Stimulated activated CD8-positive, alpha-beta memory T cell treated with anti-CD3 and anti-CD28 coated beads, Interleukin-7, amount 100 ng/mL, for 1 hour (primary cell): Measurements from ENCODE around the gene NRXN3.
"Not testable (repeated sequence)": the region's sequence is repeated elsewhere in the genome, so short reads cannot be mapped to it uniquely, and the experiment has no call there.

Experiments used
- DNase-seq, 2 donors: peaks; one replicate each; pipeline ENCODE4 v3.0.0-alpha.2; 2020; ENCODE audit warnings: low read depth in 2 of 2

Gene NRXN3

GRCh38 chr14:78997811-78998210 lies 827.6 kb downstream of the NRXN3 start:
- DNase-seq = no peak

- no peak for DNase-seq
Measured at GRCh38 chr14:79009286-79009685, 839.1 kb downstream of the NRXN3 start.

- DNase-seq = no peak
Measured at GRCh38 chr14:79011091-79011919, 841.1 kb downstream of the NRXN3 start.

GRCh38 chr14:79011920-79012204 lies 841.7 kb downstream of the NRXN3 start:
- no peak for DNase-seq

GRCh38 chr14:79016828-79017505 lies 846.8 kb downstream of the NRXN3 start:
- no peak for DNase-seq

- no peak for DNase-seq
Measured at GRCh38 chr14:79017561-79017960, 847.4 kb downstream of the NRXN3 start.

- no peak for DNase-seq
Measured at GRCh38 chr14:79018836-79019235, 848.7 kb downstream of the NRXN3 start.

- not testable (repeated sequence) for DNase-seq
Measured at GRCh38 chr14:79019898-79020297, 849.7 kb downstream of the NRXN3 start.

- DNase-seq = no peak
Measured at GRCh38 chr14:79021766-79022165, 851.6 kb downstream of the NRXN3 start.

GRCh38 chr14:79027138-79027537 lies 857.0 kb downstream of the NRXN3 start:
- no peak for DNase-seq

- DNase-seq = no peak
Measured at GRCh38 chr14:79028281-79028680, 858.1 kb downstream of the NRXN3 start.

- no peak for DNase-seq
Measured at GRCh38 chr14:79036441-79036840, 866.3 kb downstream of the NRXN3 start.

- no peak for DNase-seq
Measured at GRCh38 chr14:79037106-79037505, 866.9 kb downstream of the NRXN3 start.

- no peak for DNase-seq
Measured at GRCh38 chr14:79037593-79037992, 867.4 kb downstream of the NRXN3 start.

- DNase-seq = no peak
Measured at GRCh38 chr14:79040790-79041189, 870.6 kb downstream of the NRXN3 start.

GRCh38 chr14:79043194-79043889 lies 873.2 kb downstream of the NRXN3 start:
- no peak for DNase-seq

- no peak for DNase-seq
Measured at GRCh38 chr14:79044894-79045624, 874.9 kb downstream of the NRXN3 start.

- no peak for DNase-seq
Measured at GRCh38 chr14:79050787-79051727, 880.9 kb downstream of the NRXN3 start.

- DNase-seq = no peak
Measured at GRCh38 chr14:79051742-79052141, 881.6 kb downstream of the NRXN3 start.

- no peak for DNase-seq
Measured at GRCh38 chr14:79056879-79057278, 886.7 kb downstream of the NRXN3 start.

GRCh38 chr14:79057333-79057732 lies 887.2 kb downstream of the NRXN3 start:
- no peak for DNase-seq
